PFSK-1 (cell line): ENCODE results near the gene GHSR.

Experiments used
- FOXP2 ChIP-seq: optimal IDR thresholded peaks from 2 replicates; pipeline ENCODE3; 2011; ENCODE audit warnings: borderline replicate concordance, control low read depth, inconsistent platforms; ENCODE audit not compliant: insufficient read depth; ENCODE audit errors: extremely low read length, extremely low read depth
- POLR2AphosphoS5 ChIP-seq: IDR thresholded peaks from 2 replicates; pipeline ENCODE4 v1.6.1; 2012; ENCODE audit warnings: low read depth, mild to moderate bottlenecking, control low read depth, low read length, moderate library complexity
- TAF1 ChIP-seq: IDR thresholded peaks from 2 replicates; pipeline ENCODE4 v1.6.1; 2012; ENCODE audit warnings: low read length, control low read depth, borderline replicate concordance; ENCODE audit not compliant: insufficient read depth

GRCh38 chr3:172437713-172438112 is 10.5 kb downstream of the GHSR start:
- TF ChIP-seq TAF1, result no peak
- no peak for TF ChIP-seq POLR2AphosphoS5
- TF ChIP-seq FOXP2, result no peak
